Spleen (tissue), 11 donors: ENCODE results near the gene ELFN1. TPM values are rescaled to one million over a fixed set of nuclear protein-coding genes. Genes with fewer than 3 reads are reported as not detected.
A peak's percentile ranks its signal among the peaks of the same experiment; 100 is the strongest.

Source experiments
- DNase-seq: peaks from one replicate; pipeline ENCODE4 v3.0.0-alpha.2; 2020
- H3K27ac ChIP-seq, 8 donors: fragments of 200-600 bp; sonication (generic) in 7 of 8; 1 replicate in 4 of 8; 2 replicates in 4 of 8; pipeline versions ENCODE4 v1.5.0 to v1.8.0; 2016 to 2021; ENCODE audit warnings: inconsistent platforms in 4 of 8, mild to moderate bottlenecking in 4 of 8, moderate library complexity in 1 of 8
- H3K27me3 ChIP-seq, 7 donors: fragments of 200-600 bp; sonication (generic) in 6 of 7; replicated peaks in 1 of 7; 1 replicate in 4 of 7; 2 replicates in 3 of 7; pipeline versions ENCODE4 v1.5.0 to v1.8.0; 2016 to 2021; ENCODE audit warnings: inconsistent platforms in 3 of 7, mild to moderate bottlenecking in 1 of 7
- H3K36me3 ChIP-seq, 6 donors: fragments of 200-600 bp; sonication (generic) in 5 of 6; 1 replicate in 4 of 6; 2 replicates in 2 of 6; pipeline versions ENCODE4 v1.5.0 to v1.8.0; 2016 to 2021; ENCODE audit warnings: inconsistent platforms in 2 of 6
- H3K4me1 ChIP-seq, 6 donors: fragments of 200-600 bp; sonication (generic) in 5 of 6; 1 replicate in 3 of 6; 2 replicates in 3 of 6; pipeline versions ENCODE4 v1.5.0 to v1.8.0; 2016 to 2021; ENCODE audit warnings: inconsistent platforms in 3 of 6
- H3K4me3 ChIP-seq, 8 donors: fragments of 200-600 bp; sonication (generic) in 7 of 8; 1 replicate in 4 of 8; 2 replicates in 4 of 8; pipeline versions ENCODE4 v1.5.0 to v1.8.0; 2016 to 2021; ENCODE audit warnings: inconsistent platforms in 4 of 8, mild to moderate bottlenecking in 4 of 8, moderate library complexity in 2 of 8
- H3K9me3 ChIP-seq, 8 donors: fragments of 200-600 bp; sonication (generic) in 7 of 8; 1 replicate in 4 of 8; 2 replicates in 4 of 8; pipeline versions ENCODE4 v1.5.0 to v1.8.0; 2016 to 2021; ENCODE audit warnings: inconsistent platforms in 4 of 8
- CTCF ChIP-seq, 11 experiments: fragments of 200-600 bp in 7 of 11; fragments of 450-650 bp in 4 of 11; sonication (generic) in 4 of 11; IDR thresholded peaks in 8 of 11; conservative IDR thresholded peaks in 3 of 11; 1 replicate in 7 of 11; 2 replicates in 4 of 11; pipeline versions ENCODE4 v1.4.0 to v1.8.0; 2016 to 2021; ENCODE audit warnings: antibody characterized with exemption in 11 of 11, inconsistent platforms in 4 of 11, mild to moderate bottlenecking in 1 of 11
- POLR2A ChIP-seq, 3 donors: fragments of 450-650 bp; IDR thresholded peaks; one replicate each; pipeline ENCODE4 v1.5.1; 2017; ENCODE audit warnings: antibody characterized with exemption in 3 of 3, mild to moderate bottlenecking in 1 of 3
- POLR2AphosphoS5 ChIP-seq, 3 donors: sonication (generic); formaldehyde crosslinking; IDR thresholded peaks; one replicate each; pipeline ENCODE4 v1.5.1; 2017; ENCODE audit warnings: antibody characterized with exemption in 3 of 3
- WGBS, 5 donors: extraction: QIAGEN DNeasy Blood & Tissue Kit in 3 of 5; methylation state at CpG; one replicate each; pipeline versions ENCODE4 v1.1.5 to v1.1.7; 2013 to 2018; 5-methylcytosine and 5-hydroxymethylcytosine counted together
- intact Hi-C: fragments of 100-400 bp; cut with DNase I; formaldehyde crosslinking; loops from one replicate; pipeline ENCODE4 v1.15.0; 2023; ENCODE audit warnings: low total_unique reads
- polyA plus RNA-seq, 3 donors: library from polyadenylated mRNA; stranded (reverse); fragments of 200-250 nt; gene quantifications; one replicate each; pipeline ENCODE4 v1.2.1, GENCODE V29; 2013
- total RNA-seq, 7 donors: library from RNA; depleted of rRNA in 3 of 7; stranded (reverse); fragments of >200 nt in 3 of 7; fragmentation: NEBNext Ultra II Directional in 4 of 7; extraction: Animal tissue kit (Norgen Biotek cat#: 25700) in 4 of 7; gene quantifications; one replicate each; pipeline versions ENCODE4 v1.1.0 to v1.2.1, GENCODE V29; 2016 to 2021
- donor health status: healthy with polysubstance abuse.
- donor health status: DM: no; HTN: no; CAD: no; lungs with moderate emphysema.
- donor health status: DM: no; HTN: no; CAD: no.
- donor health status: Bipolar disorder and iron deficiency.
- donor health status: healthy.
- donor health status: DM: no; HTN: no; CAD: no.
- donor health status: DM: yes; HTN: yes; CAD: no.

The ELFN1 gene
- total and polyA plus RNA-seq, 10 donors, result 0.22 to 3.9 (median 2.4) TPM

GRCh38 chr7:1669064-1669951 lies 769 bp upstream of the ELFN1 start:
- peaks cover 0 to 100% (median 86%) of the 10 kb centered on the region in 7 donors for H3K27me3 ChIP-seq
- peak overlapping the region in 7 of 8 donors; percentile 22 to 64 (median 32) for H3K4me3 ChIP-seq
- peak; percentile 40 for DNase-seq
- TF ChIP-seq POLR2A (IDR thresholded peaks at IDR 0.05) (no peak), POLR2AphosphoS5 (IDR thresholded peaks at IDR 0.05) (no peak), CTCF (IDR thresholded peaks at IDR 0.05 in 8 of 11, conservative IDR thresholded peaks at IDR 0.05 in 3 of 11) (no peak)
- no peak overlapping the region for H3K27ac ChIP-seq
- no peaks in the 10 kb centered on the region for H3K9me3 ChIP-seq
- H3K4me1 ChIP-seq, result peaks cover 16 to 69% (median 63%) of the 10 kb centered on the region in 6 donors
- 4 to 14% (median 10%) methylated on average over 41 to 68 of the region's 68 CpGs for WGBS, 5 donors
- no peaks in the 10 kb centered on the region for H3K36me3 ChIP-seq
- intact Hi-C loops, result no loop called here

GRCh38 chr7:1670894-1671593 lies 967 bp downstream of the ELFN1 start:
- H3K36me3 ChIP-seq, result no peaks in the 10 kb centered on the region
- H3K4me3 ChIP-seq, result peak overlapping the region in 4 of 8 donors; percentile 32 to 64 (median 42)
- H3K9me3 ChIP-seq, result no peaks in the 10 kb centered on the region
- DNase-seq, result peak; percentile 52
- intact Hi-C loops, result no loop called here
- TF ChIP-seq POLR2AphosphoS5 (IDR thresholded peaks at IDR 0.05) (no peak), CTCF (IDR thresholded peaks at IDR 0.05 in 8 of 11, conservative IDR thresholded peaks at IDR 0.05 in 3 of 11) (no peak), POLR2A (IDR thresholded peaks at IDR 0.05) (no peak)
- H3K27me3 ChIP-seq, result peaks cover 0 to 100% (median 74%) of the 10 kb centered on the region in 7 donors
- peaks cover 15 to 54% (median 48%) of the 10 kb centered on the region in 6 donors for H3K4me1 ChIP-seq
- H3K27ac ChIP-seq, result no peak overlapping the region
- 25 to 36% (median 31%) methylated on average over 23 to 26 of the region's 26 CpGs for WGBS, 5 donors

- WGBS, 5 donors, result 81 to 89% (median 85%) methylated on average over 7 to 13 of the region's 13 CpGs
- H3K9me3 ChIP-seq, result no peaks in the 10 kb centered on the region
- peaks cover 10 to 46% (median 41%) of the 10 kb centered on the region in 6 donors for H3K4me1 ChIP-seq
- intact Hi-C loops, result no loop called here
- TF ChIP-seq CTCF (IDR thresholded peaks at IDR 0.05 in 8 of 11, conservative IDR thresholded peaks at IDR 0.05 in 3 of 11) (no peak), POLR2AphosphoS5 (IDR thresholded peaks at IDR 0.05) (no peak), POLR2A (IDR thresholded peaks at IDR 0.05) (no peak)
- no peak overlapping the region for H3K27ac ChIP-seq
- H3K36me3 ChIP-seq, result no peaks in the 10 kb centered on the region
- peak; percentile 54 for DNase-seq
- H3K4me3 ChIP-seq, result no peak overlapping the region
- H3K27me3 ChIP-seq, result peaks cover 0 to 99% (median 67%) of the 10 kb centered on the region in 7 donors
These were observed 1.7 kb downstream of the ELFN1 start for GRCh38 chr7:1671594-1672451.
